Measurements from ENCODE around the gene KDM6A. TPM values are rescaled to one million over a fixed set of nuclear protein-coding genes. Genes with fewer than 3 reads are reported as not detected.

The KDM6A gene
- total and polyA plus RNA-seq, 9 of the 15 experiments (the other 6 are each of a cell fraction or from before 2014, with no cell fraction given) = 8.4 to 34.3 (median 22.9) TPM

- peak; percentile 36; the same call in 1 of the 2 replicates for TF ChIP-seq PKNOX1 (IDR thresholded peaks at IDR 0.05)
- no peak for TF ChIP-seq NFATC3 (IDR thresholded peaks at IDR 0.05)
- TF ChIP-seq SMARCA4 (IDR thresholded peaks at IDR 0.05) = no peak
- TF ChIP-seq CEBPB (tag; IDR thresholded peaks at IDR 0.05) = no peak
- no peak for TF ChIP-seq HDAC8 (tag; IDR thresholded peaks at IDR 0.05)
- TF ChIP-seq MLX (CRISPR knock-in tag; conservative IDR thresholded peaks at IDR 0.05) = no peak
- peak; percentile 32; the same call in 1 of the 2 replicates for TF ChIP-seq REST (IDR thresholded peaks at IDR 0.05; ENCODE audit: borderline replicate concordance)
- no peak for TF ChIP-seq REST (CRISPR knock-in tag; IDR thresholded peaks at IDR 0.05; ENCODE audit: low read depth)
- TF ChIP-seq EGR1 (conservative IDR thresholded peaks at IDR 0.05) = peak; percentile 37; the same call in 1 of the 2 replicates
These were observed 197.4 kb downstream of the KDM6A start (continued) for GRCh38 chrX:45070116-45071007.
